Bronchial epithelial cell (primary cell): ENCODE data around the gene AIDA. TPM values are rescaled to one million over a fixed set of nuclear protein-coding genes. Genes with fewer than 3 reads are reported as not detected.
"Not testable (repeated sequence)": the region's sequence is repeated elsewhere in the genome, so short reads cannot be mapped to it uniquely, and the experiment has no call there.

Experiments
- DNase-seq: peaks from one replicate; pipeline ENCODE4 v3.0.0-alpha.2; 2010; ENCODE audit warnings: low read depth
- FAIRE-seq: peaks from 2 replicates; lab custom pipeline; 2011; peaks lifted over from hg19 to GRCh38; lab: Jason Lieb, UNC
- H3K27me3 ChIP-seq: 2 replicates; pipeline ENCODE4 v1.5.1; 2011; ENCODE audit warnings: low read length; ENCODE audit not compliant: control insufficient read depth, insufficient read depth
- H3K36me3 ChIP-seq: 2 replicates; pipeline ENCODE4 v1.5.1; 2011; ENCODE audit warnings: low read length; ENCODE audit not compliant: control insufficient read depth, insufficient read depth
- H3K4me3 ChIP-seq: 2 replicates; pipeline ENCODE4 v1.5.1; 2011; ENCODE audit warnings: mild to moderate bottlenecking, low read depth, low read length, control low read depth
- CTCF ChIP-seq: IDR thresholded peaks from 2 replicates; pipeline ENCODE4 v1.5.1; 2011; ENCODE audit warnings: mild to moderate bottlenecking, moderate library complexity, low read length, control low read depth, inconsistent platforms; ENCODE audit not compliant: insufficient read depth, severe bottlenecking
- total RNA-seq: library from RNA; depleted of rRNA; stranded (reverse); fragments of >200 nt; gene quantifications from 2 replicates; pipeline ENCODE4 v1.2.1, GENCODE V29; 2014

Gene AIDA
- total RNA-seq, 1 donor from 2014 or later = 25.0 TPM

- no peak for TF ChIP-seq CTCF
- DNase-seq (no peak), FAIRE-seq (no peak)
- Histone ChIP-seq H3K36me3 (peaks cover 2% of the 10 kb centered on the region), H3K27me3 (no peaks in the 10 kb centered on the region), H3K4me3 (no peak overlapping the region)
Measured at GRCh38 chr1:222691016-222691415, 21.3 kb downstream of the AIDA start.

- no peak for FAIRE-seq
Measured at GRCh38 chr1:222680080-222680479, 32.2 kb downstream of the AIDA start.

GRCh38 chr1:222670110-222670509 is 42.2 kb downstream of the AIDA start:
- peaks cover 5% of the 10 kb centered on the region for H3K36me3 ChIP-seq
- no peaks in the 10 kb centered on the region for H3K27me3 ChIP-seq
- TF ChIP-seq CTCF = no peak
- FAIRE-seq (no peak), DNase-seq (no peak)
- H3K4me3 ChIP-seq = no peak overlapping the region

More at GRCh38 chr1:222680080-222680479, 32.2 kb downstream of the AIDA start:
- Histone ChIP-seq H3K27me3 (no peaks in the 10 kb centered on the region), H3K36me3 (no peaks in the 10 kb centered on the region), H3K4me3 (no peak overlapping the region)
- no peak for TF ChIP-seq CTCF
- DNase-seq = no peak

- not testable (repeated sequence) for H3K36me3 ChIP-seq, H3K4me3 ChIP-seq, H3K27me3 ChIP-seq, DNase-seq, FAIRE-seq
Measured at GRCh38 chr1:222669107-222669506, 43.2 kb downstream of the AIDA start.

GRCh38 chr1:222668184-222668583 is 44.1 kb downstream of the AIDA start:
- not testable (repeated sequence) for H3K4me3 ChIP-seq, FAIRE-seq, DNase-seq, H3K27me3 ChIP-seq, H3K36me3 ChIP-seq

GRCh38 chr1:222665964-222666363 is 46.3 kb downstream of the AIDA start:
- no peak for FAIRE-seq

More at GRCh38 chr1:222665964-222666363, 46.3 kb downstream of the AIDA start:
- Histone ChIP-seq H3K36me3 (peaks cover 5% of the 10 kb centered on the region), H3K27me3 (no peaks in the 10 kb centered on the region), H3K4me3 (no peak overlapping the region)
- no peak for DNase-seq
- TF ChIP-seq CTCF = no peak
